Tibial nerve (tissue), 4 donors: ENCODE results near the gene PNMA3.

Experiments used
- CTCF ChIP-seq, 5 experiments: fragments of 200-600 bp in 3 of 5; fragments of 450-650 bp in 2 of 5; sonication (generic) in 3 of 5; IDR thresholded peaks; one replicate each; pipeline ENCODE4 v1.5.1; 2016 to 2019; ENCODE audit warnings: antibody characterized with exemption in 5 of 5, mild to moderate bottlenecking in 3 of 5, moderate library complexity in 2 of 5
- EP300 ChIP-seq, 2 donors: sonication (generic); formaldehyde crosslinking; IDR thresholded peaks; one replicate each; pipeline ENCODE4 v1.6.1; 2017; ENCODE audit warnings: antibody characterized with exemption in 2 of 2, mild to moderate bottlenecking in 1 of 2

- TF ChIP-seq EP300 (IDR thresholded peaks at IDR 0.05) (no peak), CTCF (IDR thresholded peaks at IDR 0.05) (no peak)
Measured at GRCh38 chrX:153075366-153075765, 19.1 kb downstream of the PNMA3 start.
